Fibroblast of skin of left biceps (primary cell): ENCODE data around the gene SENP7.
"Not testable (repeated sequence)": the region's sequence is repeated elsewhere in the genome, so short reads cannot be mapped to it uniquely, and the experiment has no call there.

ENCODE experiments used
- DNase-seq, 2 experiments: peaks; one replicate each; pipeline ENCODE4 v3.0.0-alpha.2; 2013; ENCODE audit warnings: low read depth in 2 of 2

Gene SENP7

GRCh38 chr3:101512646-101513418, at the start of gene SENP7:
Gene SENP7 (minus strand): TSS chr3:101513212. CDS start chr3:101513130, 82 bp downstream.
- peak; percentile 54 to 56 for DNase-seq

DNA sequence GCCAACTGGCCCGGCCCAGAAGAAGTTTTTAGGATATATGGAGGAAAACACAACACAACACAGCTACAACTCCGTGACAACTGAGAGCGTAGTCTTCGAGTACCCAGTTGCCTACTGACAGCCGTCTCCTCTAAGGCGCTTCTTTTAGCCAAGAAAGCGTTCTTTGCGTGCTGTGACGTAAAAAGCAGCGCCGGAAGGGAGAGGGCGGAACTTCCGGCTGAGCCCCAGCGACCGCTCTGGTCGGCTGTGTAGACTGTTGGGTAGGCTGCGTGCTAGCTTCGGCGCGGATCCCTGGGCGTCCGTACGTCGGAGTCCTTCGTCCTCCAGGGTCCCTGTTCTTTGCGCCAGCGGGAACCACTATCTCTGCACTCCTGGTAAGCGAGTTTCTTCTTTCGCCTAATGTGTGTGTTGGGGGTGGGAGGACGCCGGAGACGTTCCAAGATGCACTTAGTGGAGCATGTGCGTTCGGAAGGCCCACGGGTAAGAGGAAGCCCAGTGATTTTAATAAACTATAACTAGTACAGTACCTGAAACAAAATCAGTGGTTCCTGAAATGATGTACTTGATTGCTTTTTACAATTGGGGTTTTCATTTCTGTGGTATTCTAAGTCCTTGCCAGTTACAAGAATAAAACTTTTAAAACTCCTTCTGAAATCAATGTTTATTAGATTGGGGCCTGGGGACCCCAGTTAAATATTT, 48.8 kb upstream of the SENP7 start, which contains the start of gene TRMT10C:
Gene TRMT10C, plus strand, starts transcription at position 239 of the 699 bp plus-strand sequence. CDS start 2,914 bp downstream, outside the sequence.
- DNase-seq = peak; percentile 71 to 80

GRCh38 chr3:101556064-101556463, 43.1 kb upstream of the SENP7 start:
- DNase-seq = no peak

GRCh38 chr3:101553381-101553780, 40.4 kb upstream of the SENP7 start:
- DNase-seq = not testable (repeated sequence)

- DNase-seq = not testable (repeated sequence)
Measured at GRCh38 chr3:101551359-101552081, 38.5 kb upstream of the SENP7 start.

- no peak for DNase-seq
Measured at GRCh38 chr3:101549473-101549872, 36.5 kb upstream of the SENP7 start.

DNA sequence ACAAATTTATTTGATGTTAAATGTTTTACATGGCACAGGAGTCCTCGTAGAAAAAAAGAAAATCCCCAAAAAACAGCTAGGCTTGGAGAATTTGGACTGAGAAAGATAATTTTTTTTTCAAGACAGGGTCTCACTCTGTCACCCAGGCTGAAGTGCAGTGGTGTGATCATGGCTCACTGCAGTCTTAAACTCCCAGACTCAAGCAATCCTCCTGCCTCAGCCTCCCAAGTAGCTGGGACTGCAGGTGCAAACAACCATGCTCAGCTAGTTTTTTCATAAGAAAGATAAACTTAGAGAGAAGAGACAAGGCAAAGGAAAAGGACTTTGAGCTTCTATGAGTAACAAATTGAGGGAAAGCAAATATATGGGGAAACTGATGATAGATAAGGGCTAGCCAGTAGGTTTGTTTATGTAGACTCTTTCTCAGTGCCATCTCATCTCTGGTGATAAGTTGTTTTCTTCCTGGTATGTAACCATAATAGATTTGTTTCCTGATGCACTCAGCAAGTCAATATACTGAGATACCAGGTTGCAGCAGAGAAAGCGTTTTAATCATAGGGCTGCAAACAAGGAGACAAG, 35.6 kb upstream of the SENP7 start:
- DNase-seq = no peak

DNA sequence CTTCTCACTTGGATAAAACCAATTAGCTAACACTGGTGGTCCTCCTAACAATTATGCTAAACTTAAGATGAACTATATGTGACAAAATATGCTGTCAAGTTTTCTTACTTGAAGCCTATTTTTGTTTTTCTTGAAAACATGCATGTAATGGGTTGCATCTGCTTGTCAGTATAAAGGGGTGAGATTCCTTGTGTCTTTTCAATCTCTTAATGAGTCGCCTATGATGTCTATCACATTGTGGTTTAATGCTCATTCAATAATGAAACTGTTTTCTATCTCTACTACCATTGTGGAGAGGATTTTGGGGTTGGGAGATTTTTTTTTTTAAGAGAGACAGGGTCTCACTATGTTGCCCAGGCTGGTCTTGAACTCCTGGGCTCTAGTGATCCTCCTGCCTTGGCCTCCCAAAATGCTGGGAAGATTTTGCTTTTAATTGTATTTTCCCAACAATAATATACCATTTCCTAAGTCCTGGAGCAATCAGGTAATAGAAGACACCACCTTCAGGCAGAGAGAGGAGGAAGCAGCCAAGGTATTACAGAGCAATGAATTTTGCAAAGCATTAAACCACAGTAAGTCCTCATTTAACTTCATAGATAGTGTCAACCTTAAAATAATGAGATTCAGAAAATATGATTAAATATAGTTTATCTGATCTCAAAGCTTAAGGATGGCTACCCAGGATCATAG, 31.3 kb upstream of the SENP7 start:
- no peak for DNase-seq

GRCh38 chr3:101542957-101543356, 29.9 kb upstream of the SENP7 start:
- no peak for DNase-seq

- not testable (repeated sequence) for DNase-seq
Measured at GRCh38 chr3:101536955-101537354, 23.9 kb upstream of the SENP7 start.

DNA sequence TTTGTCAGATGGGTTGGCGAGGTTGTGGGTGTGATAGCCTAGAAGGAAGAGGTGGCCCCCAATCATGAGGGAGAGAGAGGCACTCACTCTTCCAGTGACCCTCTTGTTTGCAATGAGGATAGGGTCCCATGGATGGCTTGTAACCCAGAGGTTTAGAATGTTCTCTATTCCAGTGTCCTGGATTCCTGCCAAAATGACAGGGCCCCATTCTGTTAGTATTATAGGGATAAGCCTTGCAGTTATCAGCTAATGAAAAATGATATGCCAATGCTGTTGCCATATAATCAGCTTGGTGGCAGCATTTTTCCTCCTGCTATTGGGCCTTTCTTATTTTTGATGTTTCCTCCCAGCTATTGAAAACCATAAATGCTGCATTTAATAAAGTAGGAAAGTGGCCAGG, 23.3 kb upstream of the SENP7 start:
- DNase-seq = no peak

GRCh38 chr3:101535221-101535620, 22.2 kb upstream of the SENP7 start:
- DNase-seq = no peak

DNA sequence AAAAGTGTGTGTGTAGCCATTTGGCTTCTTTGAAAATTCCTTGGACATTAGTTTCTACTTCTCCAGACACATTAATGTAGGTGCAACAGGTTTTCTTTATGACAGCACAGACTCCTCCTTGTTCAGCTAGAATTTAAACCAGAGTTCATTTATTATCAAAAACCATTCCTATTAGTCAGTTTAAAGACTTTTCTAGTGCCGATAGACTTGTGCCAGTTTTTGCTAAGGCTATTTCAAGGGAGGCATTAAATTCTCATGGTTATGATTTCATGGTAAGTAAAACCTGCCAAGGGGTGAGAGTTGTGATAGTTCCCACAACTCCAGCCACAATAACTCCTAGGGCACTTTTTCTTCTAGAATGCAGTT, 20.6 kb upstream of the SENP7 start:
- no peak for DNase-seq

DNA sequence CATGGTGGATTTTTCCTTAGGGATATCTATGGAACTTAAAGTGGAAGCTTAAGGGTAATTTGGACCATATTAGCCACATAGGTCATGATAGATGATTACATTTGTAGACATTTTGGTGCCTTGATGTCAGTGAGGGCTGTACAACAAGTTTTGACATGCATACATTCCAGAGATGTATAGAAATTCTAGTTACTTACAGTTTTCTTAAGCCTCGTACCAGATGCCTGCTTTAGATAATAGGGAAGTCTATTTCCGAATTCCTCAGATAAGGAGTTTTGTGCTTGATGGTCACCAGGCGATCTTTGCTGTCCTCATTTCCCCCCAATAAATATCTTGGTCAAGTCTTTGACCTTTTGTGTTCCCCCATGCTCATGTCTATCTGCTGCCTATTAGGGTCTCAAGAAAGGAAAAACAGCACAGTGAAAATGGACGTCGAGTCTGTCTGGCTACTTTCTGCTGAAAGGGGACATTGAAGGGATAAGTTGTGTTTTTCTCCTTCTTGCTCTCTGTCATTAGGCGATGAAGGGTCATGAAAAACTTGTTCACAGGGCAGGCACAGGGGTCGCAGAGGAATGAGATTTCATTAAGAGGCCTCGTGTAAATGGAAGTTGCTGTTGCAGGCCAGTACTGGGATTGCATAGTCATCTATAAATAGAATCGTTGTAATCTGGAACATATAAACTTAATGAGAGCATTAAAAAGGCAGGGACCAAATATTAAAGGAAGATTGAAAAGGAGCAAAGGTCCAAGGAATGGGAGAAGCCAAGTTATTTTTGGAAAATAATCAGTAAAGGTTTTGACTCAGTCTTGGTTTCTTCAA, 20.0 kb upstream of the SENP7 start:
- no peak for DNase-seq

- DNase-seq = no peak
Measured at GRCh38 chr3:101531473-101532086, 18.6 kb upstream of the SENP7 start.

DNA sequence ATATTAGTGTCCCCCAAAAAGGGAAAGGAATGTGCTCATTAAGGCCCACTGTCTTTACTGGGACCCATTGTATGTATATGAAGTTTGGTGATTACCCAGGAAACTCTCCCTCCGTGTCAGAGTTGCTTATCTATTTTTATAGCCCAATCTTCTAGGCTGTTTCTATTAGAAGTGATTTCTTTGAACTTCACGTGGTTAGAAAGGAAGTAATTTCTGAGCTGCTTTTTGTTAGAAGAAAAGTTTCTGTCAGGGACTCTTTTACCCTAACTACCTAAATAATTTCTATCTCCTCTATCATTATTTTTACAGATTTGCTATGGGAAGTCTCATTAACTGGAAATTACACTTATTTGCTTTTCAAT, 17.7 kb upstream of the SENP7 start:
- no peak for DNase-seq

GRCh38 chr3:101529816-101530685, 17.0 kb upstream of the SENP7 start:
- DNase-seq = no peak

- no peak for DNase-seq
Measured at GRCh38 chr3:101527906-101528305, 14.9 kb upstream of the SENP7 start.

DNA sequence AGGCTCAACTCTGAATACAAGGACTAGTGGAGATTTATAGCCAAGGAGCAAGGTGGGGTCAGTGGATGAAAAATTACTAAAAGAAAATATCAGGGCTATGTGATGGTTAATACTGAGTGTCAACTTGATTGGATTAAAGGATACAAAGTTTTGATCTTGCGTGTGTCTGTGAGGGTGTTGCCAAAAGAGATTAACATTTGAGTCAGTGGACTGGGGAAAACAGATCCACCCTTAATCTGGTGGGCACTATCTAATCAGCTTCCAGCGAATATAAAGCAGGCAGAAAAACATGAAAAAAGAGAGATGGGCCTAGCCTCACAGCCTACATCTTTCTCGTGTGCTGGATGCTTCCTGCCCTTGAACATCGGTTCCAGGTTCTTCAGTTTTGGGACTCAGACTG, 14.4 kb upstream of the SENP7 start:
- DNase-seq = no peak
